CD4-positive, CD25-positive, alpha-beta regulatory T cell (primary cell): ENCODE data around the gene ACTR3. TPM values are rescaled to one million over a fixed set of nuclear protein-coding genes. Genes with fewer than 3 reads are reported as not detected.

Experiments used
- ATAC-seq, 2 donors: fragments of 150-1000 bp; cut with Tn5 transposase; one replicate each; pipeline ENCODE4 v1.10.0; 2021; ENCODE audit warnings: low read depth in 2 of 2, moderate number of reproducible peaks in 2 of 2, moderate library complexity in 1 of 2
- DNase-seq, 3 donors: peaks; one replicate each; pipeline versions ENCODE4 v3.0.0 to v3.0.0-alpha.2; 2012 to 2022; ENCODE audit warnings: mixed read lengths in 1 of 3
- H3K27ac ChIP-seq: one replicate; pipeline ENCODE4 v1.7.0; 2013; ENCODE audit warnings: mild to moderate bottlenecking, low read length; ENCODE audit not compliant: insufficient read depth, poor library complexity, severe bottlenecking
- H3K27me3 ChIP-seq: one replicate; pipeline ENCODE4 v1.7.0; 2013; ENCODE audit warnings: low read length; ENCODE audit not compliant: control insufficient read depth, insufficient read depth
- H3K36me3 ChIP-seq: one replicate; pipeline ENCODE4 v1.7.0; 2013; ENCODE audit warnings: mild to moderate bottlenecking, low read length, moderate library complexity; ENCODE audit not compliant: control insufficient read depth, insufficient read depth
- H3K4me1 ChIP-seq: 2 replicates; pipeline ENCODE4 v1.7.0; 2013; ENCODE audit warnings: mild to moderate bottlenecking, low read length; ENCODE audit not compliant: insufficient read depth, control insufficient read depth, poor library complexity, severe bottlenecking
- H3K4me3 ChIP-seq: one replicate; pipeline ENCODE4 v1.7.0; 2013; ENCODE audit warnings: low read depth, mild to moderate bottlenecking, low read length, moderate library complexity
- H3K9me3 ChIP-seq, 2 experiments: 1 replicate in 1 of 2; 2 replicates in 1 of 2; pipeline ENCODE4 v1.7.0; 2013; ENCODE audit warnings: low read length in 2 of 2, mild to moderate bottlenecking in 1 of 2, moderate library complexity in 1 of 2; ENCODE audit not compliant: control insufficient read depth in 2 of 2
- H3K27ac Mint-ChIP-seq, 3 donors: one replicate each; pipeline ENCODE4 v1.8.0; 2020 to 2022; ENCODE audit warnings: mild to moderate bottlenecking in 3 of 3, mixed read lengths in 3 of 3, moderate library complexity in 2 of 3
- H3K27me3 Mint-ChIP-seq: one replicate; pipeline ENCODE4 v1.8.0; 2022; ENCODE audit warnings: mild to moderate bottlenecking, mixed read lengths
- H3K36me3 Mint-ChIP-seq: one replicate; pipeline ENCODE4 v1.8.0; 2020; ENCODE audit warnings: mixed read lengths
- H3K4me1 Mint-ChIP-seq, 4 donors: one replicate each; pipeline ENCODE4 v1.8.0; 2020 to 2022; ENCODE audit warnings: mixed read lengths in 4 of 4, mild to moderate bottlenecking in 1 of 4
- H3K4me3 Mint-ChIP-seq, 4 donors: one replicate each; pipeline ENCODE4 v1.8.0; 2020 to 2022; ENCODE audit warnings: mild to moderate bottlenecking in 4 of 4, mixed read lengths in 4 of 4, moderate library complexity in 3 of 4
- H3K9me3 Mint-ChIP-seq, 7 donors: one replicate each; pipeline ENCODE4 v1.8.0; 2020 to 2022; ENCODE audit warnings: mixed read lengths in 7 of 7, mild to moderate bottlenecking in 3 of 7, moderate library complexity in 2 of 7
- polyA plus RNA-seq, 4 donors: library from polyadenylated mRNA; unstranded; fragments of 300-500 nt; fragmentation: Illumina TruSeq; gene quantifications; one replicate each; pipeline ENCODE4 v1.2.3, GENCODE V29; 2021
- total RNA-seq: library from RNA; stranded (reverse); gene quantifications from one replicate; pipeline ENCODE4 v1.2.3, GENCODE V29; 2022

ACTR3 gene
- total and polyA plus RNA-seq, 5 donors from 2014 or later, result 328 to 718 (median 576) TPM

- H3K9me3 Mint-ChIP-seq, result no peaks in the 10 kb centered on the region
- H3K4me3 Mint-ChIP-seq, result peak overlapping the region; percentile 92 to 99 (median 94)
- H3K4me1 Mint-ChIP-seq, result peaks cover 69 to 95% (median 83%) of the 10 kb centered on the region in 4 donors
- ATAC-seq, result no peak
- peak overlapping the region; percentile 30 to 83 (median 50) for H3K27ac Mint-ChIP-seq
- peaks cover 33% of the 10 kb centered on the region for H3K36me3 Mint-ChIP-seq
- no peak for DNase-seq
- H3K27me3 Mint-ChIP-seq, result no peaks in the 10 kb centered on the region
- H3K36me3 ChIP-seq, result peaks cover 10% of the 10 kb centered on the region
- H3K4me1 ChIP-seq, result peaks cover 97% of the 10 kb centered on the region
- H3K9me3 ChIP-seq, result no peaks in the 10 kb centered on the region
- H3K4me3 ChIP-seq, result peak overlapping the region; percentile 93
- no peaks in the 10 kb centered on the region for H3K27me3 ChIP-seq
- peak overlapping the region; percentile 64 for H3K27ac ChIP-seq
Observed at GRCh38 chr2:113895819-113896563, 6.1 kb downstream of the ACTR3 start.

- peak overlapping the region; percentile 93 for H3K4me3 ChIP-seq
- H3K4me3 Mint-ChIP-seq, result peak overlapping the region; percentile 68 to 99 (median 94)
- peaks cover 32% of the 10 kb centered on the region for H3K36me3 Mint-ChIP-seq
- peaks cover 69 to 97% (median 86%) of the 10 kb centered on the region in 4 donors for H3K4me1 Mint-ChIP-seq
- H3K9me3 Mint-ChIP-seq, result no peaks in the 10 kb centered on the region
- H3K36me3 ChIP-seq, result peaks cover 10% of the 10 kb centered on the region
- H3K4me1 ChIP-seq, result peaks cover 93% of the 10 kb centered on the region
- no peaks in the 10 kb centered on the region for H3K27me3 Mint-ChIP-seq
- no peak overlapping the region for H3K27ac ChIP-seq
- no peak for ATAC-seq
- DNase-seq, result no peak
- no peaks in the 10 kb centered on the region for H3K27me3 ChIP-seq
- peak overlapping the region; percentile 30 to 50 (median 45) for H3K27ac Mint-ChIP-seq
- no peaks in the 10 kb centered on the region for H3K9me3 ChIP-seq
Observed at GRCh38 chr2:113896791-113897190, 6.9 kb downstream of the ACTR3 start.

DNA sequence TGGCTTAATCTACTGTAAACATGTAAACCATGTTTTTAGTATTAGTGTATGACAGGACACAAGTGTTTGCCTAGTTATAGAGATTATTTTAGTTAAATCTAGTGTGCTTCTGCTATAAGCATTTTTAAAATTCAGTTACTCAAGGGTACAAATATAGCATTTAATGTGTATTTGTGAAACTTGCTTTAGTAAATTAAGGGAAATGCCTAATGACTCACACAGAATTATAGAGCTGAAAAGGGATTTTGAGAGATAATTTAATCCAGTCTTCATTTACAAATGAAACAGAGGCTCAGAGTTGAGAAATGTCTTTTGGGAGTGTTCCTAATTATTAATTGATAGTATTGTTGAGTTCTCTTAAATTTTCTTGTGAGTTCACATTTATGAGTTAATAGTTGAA, 8.2 kb downstream of the ACTR3 start:
- Mint-ChIP-seq H3K4me1 (peaks cover 67 to 97% (median 85%) of the 10 kb centered on the region in 4 donors), H3K27ac (peak overlapping the region in 1 of 3 donors; percentile 2), H3K4me3 (peak overlapping the region; percentile 68 to 99 (median 94)), H3K27me3 (no peaks in the 10 kb centered on the region), H3K9me3 (no peaks in the 10 kb centered on the region), H3K36me3 (peaks cover 25% of the 10 kb centered on the region)
- ATAC-seq (no peak), DNase-seq (no peak)
- Histone ChIP-seq H3K27ac (peak overlapping the region; percentile 42), H3K4me3 (peak overlapping the region; percentile 93), H3K36me3 (peaks cover 10% of the 10 kb centered on the region), H3K4me1 (peaks cover 93% of the 10 kb centered on the region), H3K27me3 (no peaks in the 10 kb centered on the region), H3K9me3 (no peaks in the 10 kb centered on the region)

GRCh38 chr2:113899166-113899565, 9.3 kb downstream of the ACTR3 start:
- Histone ChIP-seq H3K27me3 (no peaks in the 10 kb centered on the region), H3K9me3 (no peaks in the 10 kb centered on the region), H3K27ac (peak overlapping the region; percentile 21), H3K36me3 (peaks cover 9% of the 10 kb centered on the region), H3K4me3 (peak overlapping the region; percentile 93), H3K4me1 (peaks cover 92% of the 10 kb centered on the region)
- H3K9me3 Mint-ChIP-seq, result no peaks in the 10 kb centered on the region
- peaks cover 66 to 97% (median 84%) of the 10 kb centered on the region in 4 donors for H3K4me1 Mint-ChIP-seq
- no peaks in the 10 kb centered on the region for H3K27me3 Mint-ChIP-seq
- peaks cover 21% of the 10 kb centered on the region for H3K36me3 Mint-ChIP-seq
- ATAC-seq (no peak), DNase-seq (no peak)
- H3K4me3 Mint-ChIP-seq, result peak overlapping the region; percentile 8 to 48 (median 42)
- peak overlapping the region in 2 of 3 donors; percentile 2 to 3 for H3K27ac Mint-ChIP-seq

GRCh38 chr2:113901943-113902342, 12.1 kb downstream of the ACTR3 start:
- Histone ChIP-seq H3K27ac (no peak overlapping the region), H3K27me3 (no peaks in the 10 kb centered on the region), H3K9me3 (no peaks in the 10 kb centered on the region), H3K4me1 (peaks cover 91% of the 10 kb centered on the region), H3K4me3 (peak overlapping the region; percentile 49), H3K36me3 (peaks cover 11% of the 10 kb centered on the region)
- Mint-ChIP-seq H3K27ac (peak overlapping the region in 2 of 3 donors; percentile 57 to 64), H3K9me3 (peaks cover 0 to 1% (median 0%) of the 10 kb centered on the region in 7 donors), H3K27me3 (no peaks in the 10 kb centered on the region), H3K4me3 (peak overlapping the region; percentile 67 to 82 (median 78)), H3K4me1 (peaks cover 69 to 96% (median 84%) of the 10 kb centered on the region in 4 donors), H3K36me3 (peaks cover 21% of the 10 kb centered on the region)
- DNase-seq (no peak), ATAC-seq (no peak)

DNA sequence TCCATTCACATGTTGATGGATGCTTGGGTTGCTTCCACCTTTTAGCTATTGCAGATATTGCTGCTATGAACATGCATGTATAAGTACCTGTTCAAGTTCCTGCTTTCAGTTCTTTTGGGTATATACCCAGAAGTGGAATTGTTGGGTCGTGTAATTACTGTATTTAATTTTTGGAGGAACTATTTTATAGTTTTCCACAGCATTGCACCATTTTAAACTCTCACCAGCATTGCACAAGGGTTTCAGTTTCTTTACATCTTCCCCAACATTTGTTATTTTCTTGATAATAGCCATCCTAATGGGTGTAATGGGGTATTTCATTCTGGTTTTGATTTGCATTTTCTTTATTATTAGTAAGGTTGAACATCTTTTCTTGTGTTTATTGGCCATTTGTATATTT, 16.0 kb downstream of the ACTR3 start:
- Mint-ChIP-seq H3K36me3 (peaks cover 22% of the 10 kb centered on the region), H3K4me1 (peaks cover 48 to 96% (median 80%) of the 10 kb centered on the region in 4 donors), H3K4me3 (peak overlapping the region; percentile 28 to 73 (median 55)), H3K9me3 (peaks cover 0 to 1% (median 0%) of the 10 kb centered on the region in 7 donors), H3K27me3 (no peaks in the 10 kb centered on the region), H3K27ac (no peak overlapping the region)
- no peaks in the 10 kb centered on the region for H3K27me3 ChIP-seq
- H3K36me3 ChIP-seq, result peaks cover 12% of the 10 kb centered on the region
- H3K9me3 ChIP-seq, result no peaks in the 10 kb centered on the region
- no peak for DNase-seq
- peaks cover 88% of the 10 kb centered on the region for H3K4me1 ChIP-seq
- ATAC-seq, result no peak
- no peak overlapping the region for H3K27ac ChIP-seq
- H3K4me3 ChIP-seq, result peak overlapping the region; percentile 64

- ATAC-seq, result no peak
- Histone ChIP-seq H3K27me3 (no peaks in the 10 kb centered on the region), H3K27ac (no peak overlapping the region), H3K36me3 (peaks cover 12% of the 10 kb centered on the region), H3K9me3 (no peaks in the 10 kb centered on the region), H3K4me1 (peaks cover 92% of the 10 kb centered on the region), H3K4me3 (peak overlapping the region; percentile 64)
- Mint-ChIP-seq H3K4me3 (peak overlapping the region; percentile 3 to 57 (median 43)), H3K27ac (peak overlapping the region in 2 of 3 donors; percentile 0 to 43), H3K9me3 (peaks cover 0 to 1% (median 0%) of the 10 kb centered on the region in 7 donors), H3K27me3 (no peaks in the 10 kb centered on the region), H3K36me3 (peaks cover 24% of the 10 kb centered on the region), H3K4me1 (peaks cover 50 to 95% (median 76%) of the 10 kb centered on the region in 4 donors)
- DNase-seq, result no peak
Observed at GRCh38 chr2:113906647-113907046, 16.8 kb downstream of the ACTR3 start.
